Kidney (tissue), 14 donors: Measurements from ENCODE around the gene DMWD. TPM values are rescaled to one million over a fixed set of nuclear protein-coding genes. Genes with fewer than 3 reads are reported as not detected.

Experiments
- DNase-seq, 5 donors: peaks; one replicate each; pipeline ENCODE4 v3.0.0-alpha.2; 2013 to 2020
- FAIRE-seq: peaks from 2 replicates; lab custom pipeline; 2012; peaks lifted over from hg19 to GRCh38; lab: Jason Lieb, UNC
- H3K27ac ChIP-seq, 2 donors: one replicate each; pipeline ENCODE4 v1.7.0; 2013; ENCODE audit warnings: low read depth in 2 of 2, low read length in 2 of 2, inconsistent platforms in 1 of 2
- H3K27me3 ChIP-seq: one replicate; pipeline ENCODE4 v1.7.1; 2013; ENCODE audit warnings: low read length, inconsistent platforms; ENCODE audit not compliant: control insufficient read depth, insufficient read depth
- H3K36me3 ChIP-seq, 3 donors: one replicate each; pipeline versions ENCODE4 v1.7.0 to v1.7.1; 2013; ENCODE audit warnings: low read length in 3 of 3, control low read depth in 1 of 3, inconsistent platforms in 1 of 3; ENCODE audit not compliant: insufficient read depth in 3 of 3, control insufficient read depth in 2 of 3
- H3K4me1 ChIP-seq, 3 donors: one replicate each; pipeline versions ENCODE4 v1.7.0 to v1.7.1; 2013; ENCODE audit warnings: low read length in 3 of 3, inconsistent platforms in 1 of 3, low read depth in 1 of 3; ENCODE audit not compliant: control insufficient read depth in 2 of 3, insufficient read depth in 2 of 3
- H3K4me3 ChIP-seq, 3 donors: one replicate each; pipeline versions ENCODE4 v1.7.0 to v1.8.1; 2013; ENCODE audit warnings: low read length in 3 of 3, control low read depth in 1 of 3, inconsistent platforms in 1 of 3
- H3K9ac ChIP-seq, 3 donors: one replicate each; pipeline versions ENCODE4 v1.7.0 to v1.7.1; 2013; ENCODE audit warnings: low read length in 3 of 3, control low read depth in 1 of 3, inconsistent platforms in 1 of 3
- H3K9me3 ChIP-seq, 3 donors: one replicate each; pipeline versions ENCODE4 v1.7.0 to v1.7.1; 2013; ENCODE audit warnings: low read length in 3 of 3, control low read depth in 1 of 3, inconsistent platforms in 1 of 3; ENCODE audit not compliant: control insufficient read depth in 2 of 3, insufficient read depth in 1 of 3
- intact Hi-C: fragments of 100-400 bp; cut with DNase I; formaldehyde crosslinking; loops from one replicate; pipeline ENCODE4 v1.11.1; 2022
- polyA plus RNA-seq: library from polyadenylated mRNA; stranded (reverse); fragments of 350-450 nt; fragmentation: Illumina TruSeq; extraction: RNeasy Lipid Tissue Mini Kit (QIAGEN cat#74804); gene quantifications from one replicate; pipeline ENCODE4 v1.2.3, GENCODE V29; 2014; ENCODE audit warnings: low read depth, low replicate concordance; ENCODE audit not compliant: insufficient read depth
- total RNA-seq: library from RNA; stranded (reverse); fragmentation: NEBNext Ultra II Directional; extraction: Animal tissue kit (Norgen Biotek cat#: 25700); gene quantifications from one replicate; pipeline ENCODE4 v1.2.1, GENCODE V29; 2021
- TF ChIP-seq, protein P1 (sequence below): IDR thresholded peaks from 3 replicates; pipeline ENCODE4 v1.5.1; 2012; ENCODE audit warnings: mild to moderate bottlenecking, moderate library complexity, borderline replicate concordance; ENCODE audit not compliant: insufficient read depth; ENCODE audit errors: extremely low read depth
- donor health status: control.
- donor health status: control.
- donor health status: control.
- donor health status: control.
- donor health status: control.
- donor health status: DM: yes; HTN: yes; CAD: no.
- donor health status: Normal renal cell carcinoma (clear cell type).

DMWD gene
- total and polyA plus RNA-seq, 2 donors from 2014 or later, result 22.2 to 60.9 TPM

GRCh38 chr19:45767410-45767880 lies 25.2 kb downstream of the DMWD start:
- Histone ChIP-seq H3K27me3 (no peaks in the 10 kb centered on the region), H3K36me3 (no peaks in the 10 kb centered on the region), H3K27ac (peak overlapping the region; percentile 97 to 99), H3K4me1 (peaks cover 0 to 18% (median 3%) of the 10 kb centered on the region in 3 donors), H3K9ac (peak overlapping the region in 2 of 3 donors; percentile 80 to 86), H3K4me3 (peak overlapping the region; percentile 63 to 77 (median 75)), H3K9me3 (no peaks in the 10 kb centered on the region)
- FAIRE-seq, result no peak
- intact Hi-C loops, result no loop called here
- peak; percentile 94 to 97 (median 95) for DNase-seq
- TF ChIP-seq, protein P1, sequence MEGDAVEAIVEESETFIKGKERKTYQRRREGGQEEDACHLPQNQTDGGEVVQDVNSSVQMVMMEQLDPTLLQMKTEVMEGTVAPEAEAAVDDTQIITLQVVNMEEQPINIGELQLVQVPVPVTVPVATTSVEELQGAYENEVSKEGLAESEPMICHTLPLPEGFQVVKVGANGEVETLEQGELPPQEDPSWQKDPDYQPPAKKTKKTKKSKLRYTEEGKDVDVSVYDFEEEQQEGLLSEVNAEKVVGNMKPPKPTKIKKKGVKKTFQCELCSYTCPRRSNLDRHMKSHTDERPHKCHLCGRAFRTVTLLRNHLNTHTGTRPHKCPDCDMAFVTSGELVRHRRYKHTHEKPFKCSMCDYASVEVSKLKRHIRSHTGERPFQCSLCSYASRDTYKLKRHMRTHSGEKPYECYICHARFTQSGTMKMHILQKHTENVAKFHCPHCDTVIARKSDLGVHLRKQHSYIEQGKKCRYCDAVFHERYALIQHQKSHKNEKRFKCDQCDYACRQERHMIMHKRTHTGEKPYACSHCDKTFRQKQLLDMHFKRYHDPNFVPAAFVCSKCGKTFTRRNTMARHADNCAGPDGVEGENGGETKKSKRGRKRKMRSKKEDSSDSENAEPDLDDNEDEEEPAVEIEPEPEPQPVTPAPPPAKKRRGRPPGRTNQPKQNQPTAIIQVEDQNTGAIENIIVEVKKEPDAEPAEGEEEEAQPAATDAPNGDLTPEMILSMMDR, result no peak

GRCh38 chr19:45766869-45767346 lies 25.7 kb downstream of the DMWD start:
- H3K9ac ChIP-seq, result peak overlapping the region in 2 of 3 donors; percentile 59 to 86
- DNase-seq, result peak in 1 of 5 donors; percentile 88
- H3K4me3 ChIP-seq, result peak overlapping the region; percentile 36 to 77 (median 63)
- peaks cover 0 to 18% (median 0%) of the 10 kb centered on the region in 3 donors for H3K4me1 ChIP-seq
- TF ChIP-seq, protein P1, result no peak
- H3K27ac ChIP-seq, result peak overlapping the region; percentile 97 to 99
- H3K36me3 ChIP-seq, result no peaks in the 10 kb centered on the region
- intact Hi-C loops, result no loop called here
- no peak for FAIRE-seq
- H3K9me3 ChIP-seq, result no peaks in the 10 kb centered on the region
- H3K27me3 ChIP-seq, result no peaks in the 10 kb centered on the region

DNA sequence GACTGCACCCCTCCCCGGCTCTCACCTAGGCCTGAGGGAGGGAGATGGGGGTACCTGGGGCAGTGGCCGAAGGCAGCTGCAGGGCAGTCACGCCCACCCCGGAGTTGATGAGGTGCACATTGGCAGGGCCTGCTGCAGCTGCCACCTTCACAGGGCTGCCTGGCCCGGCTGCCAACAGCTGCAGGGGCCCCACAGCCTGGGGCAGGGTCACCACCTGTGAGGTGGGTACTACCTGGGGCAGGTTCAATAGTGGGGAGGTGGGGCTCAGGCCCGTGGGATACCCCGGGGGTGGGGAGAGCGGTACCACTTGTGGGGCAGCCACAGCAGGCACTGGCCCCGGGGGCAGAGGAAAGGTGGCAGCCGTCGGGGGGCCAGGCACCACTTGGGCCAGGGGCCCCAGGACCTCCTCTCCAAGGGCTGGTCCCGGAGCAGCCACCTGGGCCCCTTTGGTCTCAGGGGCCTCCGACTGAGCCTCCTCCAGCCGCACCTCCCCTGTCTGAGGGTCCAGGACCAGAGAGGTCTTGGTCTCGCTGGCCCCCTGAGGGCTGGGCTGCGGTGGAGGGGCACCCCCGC lies 26.3 kb downstream of the DMWD start:
- FAIRE-seq (no peak), DNase-seq (peak in 1 of 5 donors; percentile 78)
- Histone ChIP-seq H3K4me1 (peaks cover 0 to 18% (median 0%) of the 10 kb centered on the region in 3 donors), H3K4me3 (peak overlapping the region in 1 of 3 donors; percentile 77), H3K27ac (peak overlapping the region; percentile 97 to 99), H3K9me3 (no peaks in the 10 kb centered on the region), H3K27me3 (no peaks in the 10 kb centered on the region), H3K36me3 (no peaks in the 10 kb centered on the region), H3K9ac (peak overlapping the region in 1 of 3 donors; percentile 86)
- TF ChIP-seq, protein P1, result no peak
- intact Hi-C loops, result no loop called here
